AG04450 (cell line): ENCODE data around the gene BRD2. TPM values are rescaled to one million over a fixed set of nuclear protein-coding genes. Genes with fewer than 3 reads are reported as not detected.
"Not testable (repeated sequence)": the region's sequence is repeated elsewhere in the genome, so short reads cannot be mapped to it uniquely, and the experiment has no call there.

Experiments
- CTCF ChIA-PET: fragments of 300-600, 350-600 bp; formaldehyde crosslinking; extraction: SDS; loops from one replicate; lab custom pipeline; 2022; ENCODE audit warnings: antibody characterized with exemption, inconsistent platforms; lab: Charles Lee
- POLR2A ChIA-PET: fragments of 350-600 bp; formaldehyde crosslinking; extraction: SDS; loops from one replicate; lab custom pipeline; 2021; ENCODE audit warnings: antibody characterized with exemption, inconsistent platforms; lab: Yijun Ruan, JAX
- DNase-seq: peaks from one replicate; pipeline ENCODE4 v3.0.0-alpha.2; 2011; ENCODE audit warnings: low read depth, low spot score
- H3K27ac ChIP-seq: one replicate; pipeline ENCODE4 v1.5.1; 2012; ENCODE audit warnings: low read depth, low read length, control low read depth
- H3K27me3 ChIP-seq: one replicate; pipeline ENCODE4 v1.6.0; 2012; ENCODE audit warnings: low read length; ENCODE audit not compliant: control insufficient read depth, insufficient read depth
- H3K4me3 ChIP-seq: 2 replicates; pipeline ENCODE4 v1.5.1; 2011; ENCODE audit warnings: mild to moderate bottlenecking, low read depth, low read length, control low read depth
- H3K9me3 ChIP-seq: 2 replicates; pipeline ENCODE4 v1.5.1; 2012; ENCODE audit warnings: low read length; ENCODE audit not compliant: control insufficient read depth, insufficient read depth
- polyA plus RNA-seq: library from polyadenylated mRNA; depleted of rRNA; stranded (reverse); fragments of >200 nt; gene quantifications from 2 replicates; pipeline ENCODE4 v1.2.3, GENCODE V29; 2011
- TF ChIP-seq, protein P1 (sequence below): IDR thresholded peaks from 2 replicates; pipeline ENCODE4 v1.5.1; 2011; ENCODE audit warnings: low read depth, low read length, control low read depth, inconsistent platforms

Gene BRD2
- polyA plus RNA-seq, 1 experiment = 138 TPM

DNA sequence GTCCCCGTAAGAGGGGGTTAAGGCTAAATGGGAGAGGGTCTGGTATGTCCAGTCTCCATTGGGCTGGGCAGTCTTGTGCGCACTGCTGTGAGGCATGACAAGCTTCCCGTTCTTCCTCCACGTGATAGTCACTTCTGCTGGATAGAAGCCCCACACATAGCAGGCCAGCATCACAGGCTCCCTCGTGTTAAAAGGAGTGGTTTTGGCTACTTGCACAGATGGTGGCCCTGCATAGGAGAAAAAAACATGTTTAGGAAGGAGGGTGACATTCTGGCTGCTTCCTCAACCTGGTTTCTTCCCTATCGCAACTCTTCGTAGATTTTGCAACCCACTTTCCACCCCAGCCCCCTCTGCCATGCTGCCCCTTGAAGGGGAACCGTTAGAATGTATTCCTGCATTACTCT lies 31.2 kb upstream of the BRD2 start:
- POLR2A ChIA-PET = no interaction called here
- CTCF ChIA-PET = interaction anchor here (0.9 to 3.3 kb wide), 3 partner anchors 16 to 51 kb away, joined by 3 to 21 read pairs (median 5); partner anchors contain the start of gene HLA-DMA
- no peak overlapping the region for H3K4me3 ChIP-seq
- DNase-seq = no peak
- H3K27ac ChIP-seq = no peak overlapping the region
- peaks cover 23% of the 10 kb centered on the region for H3K27me3 ChIP-seq
- no peaks in the 10 kb centered on the region for H3K9me3 ChIP-seq
- TF ChIP-seq, protein P1, sequence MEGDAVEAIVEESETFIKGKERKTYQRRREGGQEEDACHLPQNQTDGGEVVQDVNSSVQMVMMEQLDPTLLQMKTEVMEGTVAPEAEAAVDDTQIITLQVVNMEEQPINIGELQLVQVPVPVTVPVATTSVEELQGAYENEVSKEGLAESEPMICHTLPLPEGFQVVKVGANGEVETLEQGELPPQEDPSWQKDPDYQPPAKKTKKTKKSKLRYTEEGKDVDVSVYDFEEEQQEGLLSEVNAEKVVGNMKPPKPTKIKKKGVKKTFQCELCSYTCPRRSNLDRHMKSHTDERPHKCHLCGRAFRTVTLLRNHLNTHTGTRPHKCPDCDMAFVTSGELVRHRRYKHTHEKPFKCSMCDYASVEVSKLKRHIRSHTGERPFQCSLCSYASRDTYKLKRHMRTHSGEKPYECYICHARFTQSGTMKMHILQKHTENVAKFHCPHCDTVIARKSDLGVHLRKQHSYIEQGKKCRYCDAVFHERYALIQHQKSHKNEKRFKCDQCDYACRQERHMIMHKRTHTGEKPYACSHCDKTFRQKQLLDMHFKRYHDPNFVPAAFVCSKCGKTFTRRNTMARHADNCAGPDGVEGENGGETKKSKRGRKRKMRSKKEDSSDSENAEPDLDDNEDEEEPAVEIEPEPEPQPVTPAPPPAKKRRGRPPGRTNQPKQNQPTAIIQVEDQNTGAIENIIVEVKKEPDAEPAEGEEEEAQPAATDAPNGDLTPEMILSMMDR = no peak

DNA sequence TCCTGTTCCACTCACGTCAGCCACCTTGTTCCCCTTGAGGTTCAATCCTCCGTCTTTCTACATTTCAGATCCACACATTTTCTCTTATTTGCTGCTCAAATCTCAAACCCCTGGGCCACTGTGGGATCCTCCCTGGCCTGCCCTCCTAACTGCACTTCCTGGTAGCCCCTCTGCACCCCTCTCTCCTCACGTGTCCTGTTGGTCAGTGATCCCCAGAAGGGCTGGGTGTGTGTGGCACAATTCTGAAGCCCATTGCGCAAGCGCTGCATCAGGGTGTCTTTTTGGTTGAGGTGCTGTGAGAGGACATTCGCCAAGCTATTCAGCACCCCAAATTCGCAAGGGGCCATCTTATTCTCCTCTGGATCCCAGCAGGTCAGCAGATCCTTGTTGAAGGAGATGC lies 29.9 kb upstream of the BRD2 start:
- H3K27me3 ChIP-seq = peaks cover 23% of the 10 kb centered on the region
- H3K9me3 ChIP-seq = no peaks in the 10 kb centered on the region
- no peak overlapping the region for H3K27ac ChIP-seq
- ChIA-PET CTCF (interaction anchor here (0.9 to 2.6 kb wide), 4 partner anchors 15 to 53 kb away, joined by 3 to 22 read pairs (median 6); partner anchors contain the start of gene HLA-DMA), POLR2A (interaction anchor here (4.4 kb wide), 1 partner anchor 33 kb away, joined by 27 read pairs; no protein-coding TSS in a partner anchor)
- TF ChIP-seq, protein P1 = no peak
- H3K4me3 ChIP-seq = no peak overlapping the region
- DNase-seq = no peak

DNA sequence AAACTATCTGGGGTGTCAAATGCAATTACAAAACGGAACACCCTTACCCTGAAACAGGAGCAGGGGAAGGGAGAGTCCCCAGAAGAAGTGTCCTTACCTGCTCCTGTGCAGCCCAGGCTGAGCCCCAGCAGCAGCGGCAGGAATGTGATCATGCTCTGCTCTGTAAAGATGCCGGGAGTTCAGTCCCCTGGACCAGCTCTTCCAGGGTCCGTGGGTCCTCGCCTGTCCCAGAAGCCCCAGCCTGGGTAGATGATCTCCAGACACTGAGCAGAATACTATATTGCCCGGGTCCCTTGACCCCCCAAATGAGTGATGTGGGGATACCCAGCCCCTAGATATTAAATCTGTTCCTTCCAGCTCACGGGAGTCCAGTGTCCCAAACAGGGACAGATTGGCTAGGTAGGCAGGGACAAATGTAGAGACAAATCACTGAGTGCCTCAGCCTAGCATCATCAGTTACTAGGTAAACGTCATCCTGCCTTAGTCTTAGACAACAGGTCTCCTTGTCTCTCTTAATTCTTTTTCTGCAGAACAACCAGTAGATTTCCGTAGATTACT lies 27.7 kb upstream of the BRD2 start, which contains the start of gene HLA-DMB:
Gene HLA-DMB, minus strand, starts transcription at position 373 of the 558 bp plus-strand sequence. Its CDS starts 221 bp downstream, at position 152.
- Histone ChIP-seq H3K4me3 (no peak within 1 kb of the TSS), H3K27ac (no peak within 1 kb of the TSS), H3K9me3 (no peaks in the 10 kb centered on the region), H3K27me3 (peaks cover 20% of the 10 kb centered on the region)
- peak; percentile 29 for DNase-seq
- TF ChIP-seq, protein P1 = no peak
- POLR2A ChIA-PET = interaction anchor here (4.4 kb wide), 1 partner anchor 31 kb away, joined by 27 read pairs; no protein-coding TSS in a partner anchor
- CTCF ChIA-PET = interaction anchor here (0.7 to 2.6 kb wide), 3 partner anchors 12 to 44 kb away, joined by 3 to 22 read pairs (median 3); partner anchors contain the start of gene HLA-DMA

DNA sequence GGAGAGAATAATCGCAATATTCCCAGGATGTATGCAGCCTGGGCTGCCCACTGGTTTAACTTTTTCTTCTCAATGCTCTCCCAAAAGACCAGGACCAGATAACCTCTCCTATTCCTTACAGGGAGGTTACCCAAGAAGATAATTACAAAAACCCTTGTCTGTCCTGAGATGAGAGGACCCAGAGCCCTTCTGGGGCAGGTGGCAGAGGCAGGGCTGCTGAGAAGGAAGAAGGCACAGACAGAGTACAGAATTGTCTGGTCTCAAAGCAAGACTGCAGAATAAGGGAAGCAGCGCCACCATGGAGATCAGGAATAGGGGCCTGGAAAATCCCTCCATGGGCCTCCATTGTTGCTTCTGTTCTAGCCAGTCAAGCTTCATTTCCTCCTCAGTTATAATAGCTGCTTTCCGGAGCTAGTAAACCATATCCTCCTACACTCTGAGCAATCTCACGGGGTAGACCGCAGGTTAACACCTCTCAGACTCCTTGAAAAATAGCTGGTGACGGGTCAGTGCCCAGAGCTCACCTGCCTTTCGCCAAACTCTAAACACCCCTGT lies 27.1 kb upstream of the BRD2 start:
- no peak overlapping the region for H3K27ac ChIP-seq
- DNase-seq = no peak
- H3K4me3 ChIP-seq = no peak overlapping the region
- peaks cover 16% of the 10 kb centered on the region for H3K27me3 ChIP-seq
- POLR2A ChIA-PET = interaction anchor here (4.4 kb wide), 1 partner anchor 30 kb away, joined by 27 read pairs; no protein-coding TSS in a partner anchor
- H3K9me3 ChIP-seq = no peaks in the 10 kb centered on the region
- TF ChIP-seq, protein P1 = no peak
- CTCF ChIA-PET = interaction anchor here (2.8 to 4.6 kb wide), 3 partner anchors 8 to 44 kb away, joined by 18 to 87 read pairs (median 41); partner anchors contain the start of gene HLA-DMA

DNA sequence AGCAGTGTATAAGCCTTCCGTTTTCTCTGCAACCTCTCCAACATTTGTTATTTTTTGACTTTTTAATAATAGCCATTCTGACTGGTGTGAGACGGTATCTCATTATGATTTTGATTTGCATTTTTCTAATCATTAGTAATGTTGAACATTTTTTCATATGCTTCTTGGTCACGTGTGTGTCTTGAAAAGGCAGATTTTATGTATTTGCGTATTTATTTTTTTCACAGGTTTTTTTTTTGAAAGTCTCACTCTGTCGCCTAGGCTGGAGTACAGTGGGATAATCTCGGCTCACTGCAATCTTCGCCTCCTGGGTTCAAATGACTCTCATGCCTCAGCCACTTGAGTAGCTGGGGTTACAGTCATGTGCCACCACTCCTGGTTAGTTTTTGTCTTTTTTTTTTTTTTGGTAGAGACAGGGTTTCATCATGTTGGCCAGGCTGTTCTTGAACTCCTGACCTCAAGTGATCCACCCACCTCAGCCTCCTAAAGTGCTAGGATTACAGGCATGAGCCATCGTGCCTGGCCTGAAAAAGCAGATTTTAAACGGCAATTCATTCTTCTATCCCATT lies 25.8 kb upstream of the BRD2 start:
- POLR2A ChIA-PET = interaction anchor here (1.0 to 1.9 kb wide), 3 partner anchors 10 to 265 kb away, joined by 3 to 7 read pairs (median 3); partner anchors contain the start of gene HLA-DMA
- H3K9me3 ChIP-seq, H3K27me3 ChIP-seq, H3K4me3 ChIP-seq, DNase-seq, H3K27ac ChIP-seq: not testable (repeated sequence)
- CTCF ChIA-PET = interaction anchor here (0.6 to 4.6 kb wide), 7 partner anchors 9 to 74 kb away, joined by 3 to 87 read pairs (median 9); partner anchors contain the start of gene HLA-DMA
